CD4-positive, CD25-positive, alpha-beta regulatory T cell (primary cell): ENCODE results near the gene KCNG2. TPM values are rescaled to one million over a fixed set of nuclear protein-coding genes. Genes with fewer than 3 reads are reported as not detected.

Experiments used
- ATAC-seq, 2 donors: fragments of 150-1000 bp; cut with Tn5 transposase; one replicate each; pipeline ENCODE4 v1.10.0; 2021; ENCODE audit warnings: low read depth in 2 of 2, moderate number of reproducible peaks in 2 of 2, moderate library complexity in 1 of 2
- DNase-seq, 3 donors: peaks; one replicate each; pipeline versions ENCODE4 v3.0.0 to v3.0.0-alpha.2; 2012 to 2022; ENCODE audit warnings: mixed read lengths in 1 of 3
- H3K27ac ChIP-seq: one replicate; pipeline ENCODE4 v1.7.0; 2013; ENCODE audit warnings: mild to moderate bottlenecking, low read length; ENCODE audit not compliant: insufficient read depth, poor library complexity, severe bottlenecking
- H3K27me3 ChIP-seq: one replicate; pipeline ENCODE4 v1.7.0; 2013; ENCODE audit warnings: low read length; ENCODE audit not compliant: control insufficient read depth, insufficient read depth
- H3K36me3 ChIP-seq: one replicate; pipeline ENCODE4 v1.7.0; 2013; ENCODE audit warnings: mild to moderate bottlenecking, low read length, moderate library complexity; ENCODE audit not compliant: control insufficient read depth, insufficient read depth
- H3K4me1 ChIP-seq: 2 replicates; pipeline ENCODE4 v1.7.0; 2013; ENCODE audit warnings: mild to moderate bottlenecking, low read length; ENCODE audit not compliant: insufficient read depth, control insufficient read depth, poor library complexity, severe bottlenecking
- H3K4me3 ChIP-seq: one replicate; pipeline ENCODE4 v1.7.0; 2013; ENCODE audit warnings: low read depth, mild to moderate bottlenecking, low read length, moderate library complexity
- H3K9me3 ChIP-seq, 2 experiments: 1 replicate in 1 of 2; 2 replicates in 1 of 2; pipeline ENCODE4 v1.7.0; 2013; ENCODE audit warnings: low read length in 2 of 2, mild to moderate bottlenecking in 1 of 2, moderate library complexity in 1 of 2; ENCODE audit not compliant: control insufficient read depth in 2 of 2
- H3K27ac Mint-ChIP-seq, 3 donors: one replicate each; pipeline ENCODE4 v1.8.0; 2020 to 2022; ENCODE audit warnings: mild to moderate bottlenecking in 3 of 3, mixed read lengths in 3 of 3, moderate library complexity in 2 of 3
- H3K27me3 Mint-ChIP-seq: one replicate; pipeline ENCODE4 v1.8.0; 2022; ENCODE audit warnings: mild to moderate bottlenecking, mixed read lengths
- H3K36me3 Mint-ChIP-seq: one replicate; pipeline ENCODE4 v1.8.0; 2020; ENCODE audit warnings: mixed read lengths
- H3K4me1 Mint-ChIP-seq, 4 donors: one replicate each; pipeline ENCODE4 v1.8.0; 2020 to 2022; ENCODE audit warnings: mixed read lengths in 4 of 4, mild to moderate bottlenecking in 1 of 4
- H3K4me3 Mint-ChIP-seq, 4 donors: one replicate each; pipeline ENCODE4 v1.8.0; 2020 to 2022; ENCODE audit warnings: mild to moderate bottlenecking in 4 of 4, mixed read lengths in 4 of 4, moderate library complexity in 3 of 4
- H3K9me3 Mint-ChIP-seq, 7 donors: one replicate each; pipeline ENCODE4 v1.8.0; 2020 to 2022; ENCODE audit warnings: mixed read lengths in 7 of 7, mild to moderate bottlenecking in 3 of 7, moderate library complexity in 2 of 7
- polyA plus RNA-seq, 4 donors: library from polyadenylated mRNA; unstranded; fragments of 300-500 nt; fragmentation: Illumina TruSeq; gene quantifications; one replicate each; pipeline ENCODE4 v1.2.3, GENCODE V29; 2021
- total RNA-seq: library from RNA; stranded (reverse); gene quantifications from one replicate; pipeline ENCODE4 v1.2.3, GENCODE V29; 2022

Gene KCNG2
- total and polyA plus RNA-seq, 5 donors from 2014 or later, result not detected

GRCh38 chr18:79800371-79801180 is 2.8 kb downstream of the KCNG2 start:
- H3K27ac Mint-ChIP-seq, result peak overlapping the region in 1 of 3 donors; percentile 20

GRCh38 chr18:79801217-79801616 is 3.5 kb downstream of the KCNG2 start:
- Mint-ChIP-seq H3K27me3 (peaks cover 27% of the 10 kb centered on the region), H3K9me3 (peaks cover 0 to 2% (median 0%) of the 10 kb centered on the region in 7 donors), H3K4me3 (no peak overlapping the region), H3K4me1 (peaks cover 0 to 9% (median 7%) of the 10 kb centered on the region in 4 donors), H3K27ac (no peak overlapping the region), H3K36me3 (peaks cover 5% of the 10 kb centered on the region)
- no peaks in the 10 kb centered on the region for H3K36me3 ChIP-seq
- ATAC-seq (no peak), DNase-seq (no peak)
- peaks cover 8% of the 10 kb centered on the region for H3K27me3 ChIP-seq
- H3K9me3 ChIP-seq, result no peaks in the 10 kb centered on the region
- no peak overlapping the region for H3K4me3 ChIP-seq
- H3K4me1 ChIP-seq, result no peaks in the 10 kb centered on the region
- H3K27ac ChIP-seq, result no peak overlapping the region

More at GRCh38 chr18:79800371-79801180, 2.8 kb downstream of the KCNG2 start:
- Histone ChIP-seq H3K27me3 (peaks cover 8% of the 10 kb centered on the region), H3K36me3 (no peaks in the 10 kb centered on the region), H3K4me3 (no peak overlapping the region), H3K9me3 (no peaks in the 10 kb centered on the region), H3K4me1 (no peaks in the 10 kb centered on the region), H3K27ac (no peak overlapping the region)
- DNase-seq, result no peak
- Mint-ChIP-seq H3K36me3 (peaks cover 5% of the 10 kb centered on the region), H3K27me3 (peaks cover 30% of the 10 kb centered on the region), H3K4me3 (no peak overlapping the region), H3K9me3 (peaks cover 0 to 2% (median 0%) of the 10 kb centered on the region in 7 donors), H3K4me1 (peaks cover 0 to 9% (median 7%) of the 10 kb centered on the region in 4 donors)
- no peak for ATAC-seq

- Histone ChIP-seq H3K27me3 (peaks cover 8% of the 10 kb centered on the region), H3K4me1 (no peaks in the 10 kb centered on the region), H3K27ac (no peak overlapping the region), H3K9me3 (no peaks in the 10 kb centered on the region), H3K36me3 (no peaks in the 10 kb centered on the region), H3K4me3 (no peak overlapping the region)
- no peak overlapping the region for H3K27ac Mint-ChIP-seq
- ATAC-seq, result no peak
- no peak overlapping the region for H3K4me3 Mint-ChIP-seq
- peaks cover 5% of the 10 kb centered on the region for H3K36me3 Mint-ChIP-seq
- peaks cover 0 to 2% (median 0%) of the 10 kb centered on the region in 7 donors for H3K9me3 Mint-ChIP-seq
- peaks cover 22% of the 10 kb centered on the region for H3K27me3 Mint-ChIP-seq
- H3K4me1 Mint-ChIP-seq, result peaks cover 0 to 9% (median 5%) of the 10 kb centered on the region in 4 donors
- no peak for DNase-seq
Observed at GRCh38 chr18:79801641-79802040, 3.9 kb downstream of the KCNG2 start.

DNA sequence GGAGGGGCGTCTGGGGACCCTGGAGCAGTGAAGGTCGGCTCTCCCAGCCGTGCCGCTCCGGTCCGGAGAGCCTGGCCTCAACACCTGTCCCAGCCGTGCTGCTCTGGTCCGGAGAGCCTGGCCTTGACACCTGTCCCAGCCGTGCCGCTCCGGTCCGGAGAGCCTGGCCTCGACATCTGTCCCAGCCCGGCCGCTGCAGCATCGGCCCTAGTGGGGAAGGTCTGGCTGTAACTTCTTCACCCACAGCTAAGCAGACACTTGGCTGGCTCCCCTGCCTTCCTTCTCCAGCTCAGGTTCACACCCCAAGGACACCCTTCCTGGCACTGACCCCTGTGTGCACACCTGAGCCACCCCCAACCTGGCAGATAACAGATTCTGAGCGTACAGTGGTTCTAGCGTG is 4.6 kb downstream of the KCNG2 start:
- Mint-ChIP-seq H3K4me1 (peaks cover 0 to 8% (median 2%) of the 10 kb centered on the region in 4 donors), H3K9me3 (peaks cover 0 to 2% (median 0%) of the 10 kb centered on the region in 7 donors), H3K27ac (no peak overlapping the region), H3K27me3 (peaks cover 16% of the 10 kb centered on the region), H3K4me3 (no peak overlapping the region), H3K36me3 (peaks cover 2% of the 10 kb centered on the region)
- H3K4me1 ChIP-seq, result no peaks in the 10 kb centered on the region
- peaks cover 5% of the 10 kb centered on the region for H3K27me3 ChIP-seq
- H3K27ac ChIP-seq, result no peak overlapping the region
- DNase-seq (no peak), ATAC-seq (no peak)
- H3K4me3 ChIP-seq, result no peak overlapping the region
- H3K36me3 ChIP-seq, result no peaks in the 10 kb centered on the region
- no peaks in the 10 kb centered on the region for H3K9me3 ChIP-seq

DNA sequence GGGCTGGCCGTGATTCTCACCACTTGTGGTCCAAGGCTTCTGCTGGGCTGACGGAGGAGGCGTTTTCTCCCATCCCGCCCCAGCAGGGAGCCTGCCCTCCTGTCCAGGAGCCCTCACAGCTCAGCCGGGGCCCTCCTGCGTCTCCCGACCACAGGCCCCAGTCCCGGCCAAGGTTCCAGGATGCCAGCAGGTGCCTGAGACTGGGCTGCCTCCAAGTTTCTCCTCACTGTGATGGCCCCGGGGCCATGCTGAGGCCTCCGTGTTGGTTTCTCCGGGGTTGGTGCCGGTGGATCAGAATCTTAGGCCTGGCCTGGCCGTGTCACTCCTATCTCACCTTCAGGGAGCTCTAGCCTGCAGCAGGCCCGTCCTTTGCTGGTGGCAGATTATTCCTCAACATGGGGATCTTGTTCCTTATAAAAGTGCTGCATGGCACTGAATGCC is 5.9 kb downstream of the KCNG2 start:
- DNase-seq (no peak), ATAC-seq (no peak)
- H3K4me1 ChIP-seq, result no peaks in the 10 kb centered on the region
- no peak overlapping the region for H3K4me3 ChIP-seq
- no peak overlapping the region for H3K27ac Mint-ChIP-seq
- H3K4me1 Mint-ChIP-seq, result peaks cover 0 to 6% (median 0%) of the 10 kb centered on the region in 4 donors
- no peaks in the 10 kb centered on the region for H3K36me3 Mint-ChIP-seq
- no peaks in the 10 kb centered on the region for H3K9me3 ChIP-seq
- no peak overlapping the region for H3K27ac ChIP-seq
- H3K27me3 Mint-ChIP-seq, result peaks cover 12% of the 10 kb centered on the region
- no peaks in the 10 kb centered on the region for H3K9me3 Mint-ChIP-seq
- H3K4me3 Mint-ChIP-seq, result no peak overlapping the region
- H3K27me3 ChIP-seq, result peaks cover 3% of the 10 kb centered on the region
- H3K36me3 ChIP-seq, result no peaks in the 10 kb centered on the region

DNA sequence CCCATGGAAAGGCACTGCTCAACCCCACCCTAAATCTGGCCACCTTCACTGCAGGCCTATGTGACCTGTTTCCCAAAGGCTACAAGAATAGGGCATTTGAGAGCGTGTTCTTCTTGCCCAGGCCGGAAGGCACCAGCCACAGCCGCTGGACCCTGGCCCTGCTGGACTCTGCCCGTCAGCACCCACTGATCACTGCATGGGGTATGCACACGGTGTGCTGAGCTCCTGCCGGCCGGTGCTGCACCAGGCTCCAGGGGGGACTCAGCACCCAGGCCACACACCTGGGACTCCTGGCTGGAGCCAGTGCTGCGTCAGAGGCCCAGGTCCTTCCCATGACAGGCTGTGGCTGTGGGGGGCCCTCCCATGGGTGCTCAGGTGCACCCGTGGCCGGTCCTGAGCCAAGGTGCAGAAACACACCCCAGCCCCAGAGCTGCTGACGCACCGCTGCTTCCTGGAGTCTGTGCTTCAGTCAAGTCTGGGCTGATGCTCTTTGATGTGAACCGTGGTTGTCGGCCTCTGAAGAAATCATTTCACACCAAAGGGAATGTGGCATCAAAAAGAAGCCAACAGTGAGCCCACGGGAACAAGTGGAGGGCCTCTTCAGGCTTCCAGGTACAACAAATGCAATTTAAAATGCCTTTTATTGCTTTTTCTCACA is 6.5 kb downstream of the KCNG2 start:
- Mint-ChIP-seq H3K36me3 (no peaks in the 10 kb centered on the region), H3K4me1 (peaks cover 0 to 6% (median 0%) of the 10 kb centered on the region in 4 donors), H3K9me3 (no peaks in the 10 kb centered on the region), H3K4me3 (no peak overlapping the region), H3K27ac (no peak overlapping the region), H3K27me3 (peaks cover 8% of the 10 kb centered on the region)
- peaks cover 2% of the 10 kb centered on the region for H3K27me3 ChIP-seq
- no peaks in the 10 kb centered on the region for H3K36me3 ChIP-seq
- no peaks in the 10 kb centered on the region for H3K9me3 ChIP-seq
- H3K4me1 ChIP-seq, result no peaks in the 10 kb centered on the region
- H3K27ac ChIP-seq, result no peak overlapping the region
- no peak for DNase-seq
- no peak for ATAC-seq
- no peak overlapping the region for H3K4me3 ChIP-seq

DNA sequence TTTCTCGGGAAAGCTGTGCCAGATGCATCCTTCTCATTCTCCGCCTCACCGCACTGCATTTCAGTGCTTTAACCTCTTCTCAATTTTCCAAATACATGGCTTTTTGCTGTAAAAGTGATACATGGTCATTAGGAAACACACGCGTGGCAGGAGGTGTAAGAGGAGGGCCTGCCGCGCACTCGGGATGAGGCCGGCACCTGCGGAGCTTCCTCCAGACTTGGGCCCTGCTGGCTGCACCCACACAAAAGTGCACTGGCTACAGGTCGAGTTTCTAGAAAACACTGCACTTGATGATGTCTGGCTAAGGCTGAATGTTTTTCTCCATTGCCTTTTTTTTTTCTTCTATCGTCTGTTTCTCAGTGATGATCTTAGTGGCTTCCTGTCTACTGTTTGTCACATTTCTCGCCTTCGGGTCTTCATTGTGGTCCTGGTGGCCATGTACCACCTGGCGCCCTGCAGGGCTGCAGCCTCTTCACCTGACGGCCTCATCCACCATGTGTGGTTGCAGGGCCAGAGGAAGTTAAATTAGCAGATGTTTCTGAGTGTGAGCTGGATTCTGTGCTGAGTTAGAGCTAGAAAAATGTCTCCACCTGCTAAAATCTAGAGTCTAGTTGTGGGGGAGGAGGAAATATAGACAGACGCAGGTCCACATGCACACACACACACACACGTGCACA is 7.6 kb downstream of the KCNG2 start:
- no peak overlapping the region for H3K27ac ChIP-seq
- ATAC-seq (no peak), DNase-seq (no peak)
- Mint-ChIP-seq H3K27me3 (no peaks in the 10 kb centered on the region), H3K9me3 (no peaks in the 10 kb centered on the region), H3K36me3 (no peaks in the 10 kb centered on the region), H3K27ac (no peak overlapping the region), H3K4me1 (no peaks in the 10 kb centered on the region), H3K4me3 (no peak overlapping the region)
- no peaks in the 10 kb centered on the region for H3K27me3 ChIP-seq
- H3K9me3 ChIP-seq, result no peaks in the 10 kb centered on the region
- H3K4me3 ChIP-seq, result no peak overlapping the region
- no peaks in the 10 kb centered on the region for H3K36me3 ChIP-seq
- no peaks in the 10 kb centered on the region for H3K4me1 ChIP-seq
